Activated CD8-positive, alpha-beta memory T cell treated with anti-CD3 and anti-CD28 coated beads, Interleukin-2, amount 10 ng/mL, durations not matched to agents 7 days and 5 days (primary cell): Measurements from ENCODE around the gene KLK2. TPM values are rescaled to one million over a fixed set of nuclear protein-coding genes. Genes with fewer than 3 reads are reported as not detected.

Source experiments
- ATAC-seq: fragments of 150-1000 bp; cut with Tn5 transposase; one replicate; pipeline ENCODE4 v1.10.0; 2021; ENCODE audit warnings: moderate library complexity
- CTCF ChIA-PET: fragments of 350-600 bp; sonication (Branson Sonifier 250); formaldehyde crosslinking; loops from one replicate; lab custom pipeline; 2021; ENCODE audit warnings: antibody characterized with exemption; lab: Charles Lee
- DNase-seq: peaks from one replicate; pipeline ENCODE4 v3.0.0-alpha.2; 2020
- H3K27ac Mint-ChIP-seq: one replicate; pipeline ENCODE4 v1.8.0; 2021; ENCODE audit warnings: mild to moderate bottlenecking, mixed read lengths
- H3K27me3 Mint-ChIP-seq: one replicate; pipeline ENCODE4 v1.8.0; 2021; ENCODE audit warnings: mixed read lengths
- H3K36me3 Mint-ChIP-seq: one replicate; pipeline ENCODE4 v1.8.0; 2021; ENCODE audit warnings: mild to moderate bottlenecking, mixed read lengths
- H3K4me1 Mint-ChIP-seq: one replicate; pipeline ENCODE4 v1.8.0; 2021; ENCODE audit warnings: mixed read lengths
- H3K4me3 Mint-ChIP-seq: one replicate; pipeline ENCODE4 v1.8.0; 2021; ENCODE audit warnings: mild to moderate bottlenecking, moderate library complexity, mixed read lengths
- H3K9me3 Mint-ChIP-seq: one replicate; pipeline ENCODE4 v1.8.0; 2022; ENCODE audit warnings: low read depth, mixed read lengths
- total RNA-seq, 2 experiments: library from RNA; stranded (reverse); gene quantifications; one replicate each; pipeline ENCODE4 v1.2.3, GENCODE V29; 2021

Gene KLK2
- total RNA-seq, 2 experiments from 2014 or later = 0.29 TPM; not detected in 1

DNA sequence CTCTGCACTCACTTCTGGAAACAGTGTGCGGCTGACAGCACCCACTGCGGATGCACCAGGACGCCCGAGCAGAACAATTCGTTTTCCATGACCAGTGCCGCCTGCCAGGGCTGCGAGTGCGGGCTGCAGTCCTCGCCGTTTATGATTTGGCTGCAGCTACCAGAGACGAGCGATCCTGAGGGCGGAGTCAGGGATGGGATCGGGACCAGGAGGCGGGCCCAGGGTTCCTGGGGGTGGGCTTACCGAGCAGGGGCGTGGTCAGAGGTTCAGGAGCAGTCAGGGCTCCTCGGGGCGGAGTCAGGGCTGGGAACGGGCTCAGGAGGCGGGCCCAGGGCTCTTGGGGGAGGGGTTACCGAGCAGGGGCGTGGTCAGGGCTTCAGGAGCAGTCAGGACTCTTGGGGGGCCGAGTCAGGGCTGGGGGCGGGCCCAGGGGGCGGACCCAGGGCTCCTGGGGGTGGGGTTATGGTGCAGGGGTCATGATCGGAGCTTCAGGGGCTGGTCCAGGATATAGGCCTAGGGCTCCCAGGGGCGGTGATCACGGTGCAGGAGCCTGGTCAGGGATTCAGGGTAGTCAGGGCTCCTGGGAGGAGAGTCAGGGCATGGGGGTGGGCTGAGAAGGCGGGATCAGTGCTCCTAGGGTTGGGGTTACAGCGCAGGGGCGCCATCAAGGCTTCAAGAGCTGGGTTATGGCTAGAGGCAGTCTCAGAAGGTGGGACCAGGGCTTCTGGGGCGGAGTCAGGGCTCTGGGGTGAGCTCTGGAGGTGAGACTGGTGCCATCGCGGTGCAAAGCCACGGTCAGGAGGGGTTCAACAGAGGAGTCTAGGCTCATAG is 36.2 kb downstream of the KLK2 start:
- Mint-ChIP-seq H3K4me3 (no peak overlapping the region), H3K9me3 (no peaks in the 10 kb centered on the region)

DNA sequence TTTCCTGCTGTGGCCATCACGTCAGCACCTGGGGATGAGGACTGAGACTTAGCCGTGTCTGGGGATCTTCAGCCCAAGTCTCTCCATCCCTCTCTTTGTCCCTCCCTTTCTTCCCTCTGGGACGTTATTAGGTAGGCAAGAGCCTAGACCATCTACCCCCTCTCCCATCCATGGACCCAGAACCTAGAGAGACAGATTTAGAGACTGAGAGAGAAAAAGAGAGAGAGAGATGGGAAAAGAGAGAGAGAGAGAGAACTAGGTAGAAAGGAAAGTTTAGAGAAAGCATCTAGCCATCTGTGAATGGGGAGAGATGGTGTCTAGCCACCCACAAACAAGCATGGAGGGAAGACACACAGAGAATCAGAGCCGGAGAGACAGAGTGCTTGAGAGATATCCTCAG is 37.5 kb downstream of the KLK2 start:
- peaks cover 38% of the 10 kb centered on the region for H3K27me3 Mint-ChIP-seq
- CTCF ChIA-PET = no interaction called here

More for the DNA sequence above, 36.2 kb downstream of the KLK2 start:
- DNase-seq = peak; percentile 51
- CTCF ChIA-PET = interaction anchor here (3.4 kb wide), 1 partner anchor 12 kb away, joined by 23 read pairs; no protein-coding TSS in a partner anchor
- H3K4me1 Mint-ChIP-seq = peaks cover 1% of the 10 kb centered on the region
- no peak overlapping the region for H3K27ac Mint-ChIP-seq
- H3K27me3 Mint-ChIP-seq = peaks cover 38% of the 10 kb centered on the region
- H3K36me3 Mint-ChIP-seq = no peaks in the 10 kb centered on the region
- ATAC-seq = peak; percentile 60

DNA sequence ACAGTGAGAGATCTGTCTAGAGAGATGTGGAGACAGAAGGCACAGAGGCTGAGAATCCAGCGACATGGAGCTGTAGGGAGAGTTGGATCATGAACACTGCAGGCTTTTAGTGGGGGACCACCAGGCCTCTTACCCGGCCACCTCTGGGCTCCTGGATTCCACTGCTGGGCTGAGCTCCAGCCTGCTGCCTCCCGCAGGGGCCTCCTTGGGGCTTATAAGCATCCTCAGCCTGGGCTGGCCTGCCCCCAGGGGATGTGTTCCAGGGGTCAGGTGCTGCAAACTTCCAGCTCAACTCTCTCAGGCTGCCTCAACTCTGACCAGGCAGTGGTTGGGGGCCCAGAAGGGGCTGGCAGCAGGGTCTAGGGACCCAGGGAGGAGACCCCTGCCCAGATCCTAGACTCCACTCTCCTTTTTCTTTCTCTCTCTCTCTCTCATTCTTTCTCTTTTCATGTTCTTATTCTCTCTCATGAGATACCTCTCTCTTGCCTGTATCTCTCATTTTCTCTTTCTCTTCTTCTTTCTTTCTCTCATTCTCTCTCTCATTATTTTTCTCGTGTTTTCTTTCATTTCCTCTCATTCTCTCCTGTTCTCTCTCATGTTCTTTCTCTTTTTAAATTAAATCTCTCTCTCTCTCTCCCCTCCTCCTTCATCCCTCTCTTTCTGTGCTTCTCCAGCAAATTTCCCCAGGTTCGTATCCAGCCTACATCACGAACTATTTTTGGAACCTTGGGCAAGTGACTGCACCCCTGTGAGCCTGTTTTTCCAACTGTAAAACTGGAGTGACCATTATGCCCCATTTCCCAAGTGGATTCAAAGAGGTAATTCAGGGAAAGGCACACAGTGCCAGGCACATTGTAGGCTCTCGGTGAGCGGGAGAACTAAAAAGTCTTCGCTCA is 38.2 kb downstream of the KLK2 start, which contains the start of gene KLK4:
Gene KLK4, minus strand, starts transcription at position 190 of the 896 bp plus-strand sequence. CDS start 657 bp downstream, outside the sequence.
- Mint-ChIP-seq H3K4me3 (no peak within 1 kb of the TSS), H3K27ac (no peak within 1 kb of the TSS), H3K9me3 (no peaks in the 10 kb centered on the region), H3K36me3 (no peaks in the 10 kb centered on the region), H3K27me3 (peaks cover 34% of the 10 kb centered on the region), H3K4me1 (peaks cover 1% of the 10 kb centered on the region)
- DNase-seq (no peak), ATAC-seq (no peak)
- CTCF ChIA-PET = interaction anchor here (0.7 kb wide), 1 partner anchor 11 kb away, joined by 3 read pairs; no protein-coding TSS in a partner anchor

More for the DNA sequence above, 37.5 kb downstream of the KLK2 start:
- no peaks in the 10 kb centered on the region for H3K9me3 Mint-ChIP-seq
- H3K36me3 Mint-ChIP-seq = no peaks in the 10 kb centered on the region
- DNase-seq (no peak), ATAC-seq (no peak)
- H3K4me1 Mint-ChIP-seq = peaks cover 1% of the 10 kb centered on the region
- no peak overlapping the region for H3K4me3 Mint-ChIP-seq
- no peak overlapping the region for H3K27ac Mint-ChIP-seq

DNA sequence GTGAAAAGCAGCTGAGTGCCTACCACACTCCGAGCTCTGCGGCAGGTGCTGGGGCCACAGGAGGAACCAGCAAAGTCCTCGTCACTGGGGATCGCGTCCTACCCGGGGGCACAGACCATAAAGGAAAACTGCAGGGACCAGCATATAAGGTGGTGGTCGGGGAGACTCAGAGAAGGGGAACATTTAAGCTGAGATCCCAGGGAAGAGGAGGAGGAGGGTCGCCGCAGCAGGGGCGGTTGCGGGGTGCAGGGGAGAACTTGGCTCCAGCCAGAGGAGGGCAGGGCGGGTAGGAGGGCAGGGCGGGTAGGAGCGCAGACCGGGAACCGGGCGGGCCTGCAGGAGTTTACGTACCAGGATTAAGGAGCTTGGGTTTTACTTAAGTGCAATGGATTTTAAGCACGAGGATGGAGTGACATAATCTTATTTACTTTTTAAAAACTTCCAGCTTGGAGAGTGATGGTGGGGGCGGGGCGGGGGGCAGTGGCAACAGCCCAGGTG is 38.9 kb downstream of the KLK2 start:
- CTCF ChIA-PET = interaction anchor here (0.6 to 0.7 kb wide), 2 partner anchors 10 to 12 kb away, joined by 3 read pairs; no protein-coding TSS in a partner anchor
- H3K27me3 Mint-ChIP-seq = peaks cover 38% of the 10 kb centered on the region
- H3K27ac Mint-ChIP-seq = no peak overlapping the region
- no peak for ATAC-seq
- no peaks in the 10 kb centered on the region for H3K36me3 Mint-ChIP-seq
- peaks cover 1% of the 10 kb centered on the region for H3K4me1 Mint-ChIP-seq
- no peak overlapping the region for H3K4me3 Mint-ChIP-seq
- no peak for DNase-seq
- no peaks in the 10 kb centered on the region for H3K9me3 Mint-ChIP-seq

GRCh38 chr19:50912727-50913716 is 39.8 kb downstream of the KLK2 start:
- Mint-ChIP-seq H3K27me3 (peaks cover 33% of the 10 kb centered on the region), H3K36me3 (no peaks in the 10 kb centered on the region), H3K4me3 (no peak overlapping the region), H3K27ac (no peak overlapping the region), H3K9me3 (no peaks in the 10 kb centered on the region), H3K4me1 (peaks cover 1% of the 10 kb centered on the region)
- ATAC-seq (peak; percentile 28), DNase-seq (no peak)
- CTCF ChIA-PET = interaction anchor here (0.6 to 0.7 kb wide), 2 partner anchors 9 to 13 kb away, joined by 3 read pairs; no protein-coding TSS in a partner anchor

DNA sequence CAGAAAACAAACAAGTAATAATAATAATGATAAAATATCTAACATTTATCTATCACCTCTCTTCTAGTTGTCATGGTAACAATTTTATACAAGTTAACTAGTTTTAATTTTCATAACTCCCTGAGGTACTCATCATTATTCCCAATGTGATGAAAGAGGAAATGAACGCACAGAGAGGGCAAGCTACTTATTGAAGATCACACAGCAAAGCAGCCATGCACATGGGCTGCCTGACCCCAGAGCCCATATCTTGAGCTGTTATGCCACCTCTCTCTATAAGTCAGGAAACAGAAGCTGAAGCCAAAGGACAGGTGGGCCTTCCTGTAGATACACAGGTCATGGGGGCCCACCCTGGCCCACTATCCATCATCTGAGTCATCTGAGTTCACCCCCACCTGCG is 42.8 kb downstream of the KLK2 start:
- CTCF ChIA-PET = no interaction called here
- Mint-ChIP-seq H3K9me3 (no peaks in the 10 kb centered on the region), H3K27me3 (peaks cover 15% of the 10 kb centered on the region), H3K27ac (no peak overlapping the region), H3K4me1 (peaks cover 1% of the 10 kb centered on the region), H3K4me3 (no peak overlapping the region), H3K36me3 (no peaks in the 10 kb centered on the region)
- no peak for ATAC-seq
- DNase-seq = no peak

- no peak overlapping the region for H3K27ac Mint-ChIP-seq
- peak; percentile 35 for ATAC-seq
- CTCF ChIA-PET = interaction anchor here (0.6 to 2.6 kb wide), 44 partner anchors 9 to 786 kb away, joined by 3 to 23 read pairs (median 3); no protein-coding TSS in a partner anchor
- no peaks in the 10 kb centered on the region for H3K9me3 Mint-ChIP-seq
- no peak overlapping the region for H3K4me3 Mint-ChIP-seq
- peaks cover 12% of the 10 kb centered on the region for H3K4me1 Mint-ChIP-seq
- H3K27me3 Mint-ChIP-seq = peaks cover 38% of the 10 kb centered on the region
- H3K36me3 Mint-ChIP-seq = no peaks in the 10 kb centered on the region
- DNase-seq = no peak
These were observed 48.4 kb downstream of the KLK2 start for GRCh38 chr19:50921426-50922316.

- no peak overlapping the region for H3K27ac Mint-ChIP-seq
- H3K9me3 Mint-ChIP-seq = no peaks in the 10 kb centered on the region
- peaks cover 12% of the 10 kb centered on the region for H3K4me1 Mint-ChIP-seq
- CTCF ChIA-PET = interaction anchor here (0.6 to 2.6 kb wide), 44 partner anchors 10 to 786 kb away, joined by 3 to 23 read pairs (median 4); no protein-coding TSS in a partner anchor
- ATAC-seq = peak; percentile 100
- no peaks in the 10 kb centered on the region for H3K36me3 Mint-ChIP-seq
- H3K27me3 Mint-ChIP-seq = peaks cover 33% of the 10 kb centered on the region
- peak; percentile 86 for DNase-seq
- H3K4me3 Mint-ChIP-seq = no peak overlapping the region
These were observed 49.1 kb downstream of the KLK2 start for GRCh38 chr19:50922317-50922853.

- ATAC-seq (no peak), DNase-seq (no peak)
- no peaks in the 10 kb centered on the region for H3K9me3 Mint-ChIP-seq
- no peaks in the 10 kb centered on the region for H3K36me3 Mint-ChIP-seq
- CTCF ChIA-PET = interaction anchor here (1.1 kb wide), 1 partner anchor 368 kb away, joined by 3 read pairs; no protein-coding TSS in a partner anchor
- peaks cover 12% of the 10 kb centered on the region for H3K4me1 Mint-ChIP-seq
- H3K27me3 Mint-ChIP-seq = peaks cover 31% of the 10 kb centered on the region
- H3K4me3 Mint-ChIP-seq = no peak overlapping the region
- H3K27ac Mint-ChIP-seq = no peak overlapping the region
These were observed 51.3 kb downstream of the KLK2 start for GRCh38 chr19:50924586-50924985.

DNA sequence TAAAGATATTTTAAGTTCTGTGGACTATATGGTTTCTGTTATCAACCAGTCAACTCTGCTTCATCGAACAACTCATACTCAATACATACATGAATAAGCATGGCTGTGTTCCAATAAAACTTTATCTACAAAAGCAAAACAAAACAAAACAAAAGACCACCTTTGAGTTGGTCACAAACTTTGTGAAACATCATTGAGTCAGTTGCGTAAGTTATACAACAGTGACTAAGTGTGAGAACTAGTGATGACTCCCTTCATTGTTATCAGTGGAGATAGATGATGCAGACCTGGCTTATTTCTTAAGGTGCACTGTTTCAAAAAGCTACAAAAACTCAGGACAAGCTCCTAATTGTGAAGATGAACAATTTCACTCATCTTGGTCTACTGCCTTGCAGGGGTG is 52.5 kb downstream of the KLK2 start:
- Mint-ChIP-seq H3K27me3 (peaks cover 30% of the 10 kb centered on the region), H3K27ac (no peak overlapping the region), H3K36me3 (no peaks in the 10 kb centered on the region), H3K4me1 (peaks cover 14% of the 10 kb centered on the region), H3K4me3 (no peak overlapping the region), H3K9me3 (no peaks in the 10 kb centered on the region)
- ATAC-seq = no peak
- DNase-seq = no peak
- CTCF ChIA-PET = interaction anchor here (1.1 to 1.8 kb wide), 2 partner anchors 9 to 91 kb away, joined by 4 to 7 read pairs; no protein-coding TSS in a partner anchor

GRCh38 chr19:50926144-50926543 is 52.9 kb downstream of the KLK2 start:
- Mint-ChIP-seq H3K4me1 (peaks cover 14% of the 10 kb centered on the region), H3K27ac (no peak overlapping the region), H3K9me3 (no peaks in the 10 kb centered on the region), H3K36me3 (no peaks in the 10 kb centered on the region), H3K27me3 (peaks cover 33% of the 10 kb centered on the region), H3K4me3 (no peak overlapping the region)
- ATAC-seq = no peak
- no peak for DNase-seq
- CTCF ChIA-PET = interaction anchor here (1.1 to 1.8 kb wide), 2 partner anchors 8 to 91 kb away, joined by 4 to 7 read pairs; no protein-coding TSS in a partner anchor
